Upper lobe of left lung (tissue), 6 donors: ENCODE data around the gene PODXL2. TPM values are rescaled to one million over a fixed set of nuclear protein-coding genes. Genes with fewer than 3 reads are reported as not detected.

Experiments used
- ATAC-seq, 2 donors: fragments of 200-7000 bp; cut with Tn5 transposase; one replicate each; pipeline ENCODE4 v1.9.1; 2022; ENCODE audit warnings: mild to moderate bottlenecking in 2 of 2, moderate library complexity in 2 of 2; ENCODE audit not compliant: low FRiP score in 2 of 2
- DNase-seq, 2 donors: peaks; one replicate each; pipeline ENCODE4 v3.0.0-alpha.2; 2019 to 2020
- H3K27ac ChIP-seq, 4 donors: fragments of 200-600 bp; sonication (generic); one replicate each; pipeline ENCODE4 v1.5.1; 2016 to 2019
- H3K27me3 ChIP-seq, 4 donors: fragments of 200-600 bp; sonication (generic); one replicate each; pipeline ENCODE4 v1.5.1; 2017 to 2019
- H3K36me3 ChIP-seq, 4 donors: fragments of 200-600 bp; sonication (generic); one replicate each; pipeline ENCODE4 v1.5.1; 2016 to 2019
- H3K4me1 ChIP-seq, 4 donors: fragments of 200-600 bp; sonication (generic); one replicate each; pipeline ENCODE4 v1.5.1; 2018 to 2019
- H3K4me3 ChIP-seq, 4 donors: fragments of 200-600 bp; sonication (generic); one replicate each; pipeline ENCODE4 v1.5.1; 2017 to 2019; ENCODE audit warnings: mild to moderate bottlenecking in 2 of 4, moderate library complexity in 1 of 4
- H3K9me3 ChIP-seq, 4 donors: fragments of 200-600 bp; sonication (generic); one replicate each; pipeline ENCODE4 v1.5.1; 2018 to 2019
- CTCF ChIP-seq, 6 experiments: fragments of 450-650 bp in 4 of 6; fragments of 200-600 bp in 2 of 6; sonication (generic) in 2 of 6; IDR thresholded peaks; one replicate each; pipeline ENCODE4 v1.5.1; 2016 to 2019; ENCODE audit warnings: antibody characterized with exemption in 6 of 6
- EP300 ChIP-seq, 4 donors: sonication (generic); formaldehyde crosslinking; IDR thresholded peaks; one replicate each; pipeline ENCODE4 v1.5.1; 2017; ENCODE audit warnings: antibody characterized with exemption in 4 of 4, control low read depth in 2 of 4
- POLR2A ChIP-seq, 4 donors: fragments of 450-650 bp; IDR thresholded peaks; one replicate each; pipeline ENCODE4 v1.5.1; 2016 to 2017; ENCODE audit warnings: antibody characterized with exemption in 4 of 4, mild to moderate bottlenecking in 2 of 4
- POLR2AphosphoS5 ChIP-seq, 2 donors: sonication (generic); formaldehyde crosslinking; IDR thresholded peaks; one replicate each; pipeline ENCODE4 v1.5.1; 2017; ENCODE audit warnings: antibody characterized with exemption in 2 of 2
- WGBS, 2 donors: methylation state at CpG; one replicate each; pipeline ENCODE4 v1.1.5; 2017 to 2018; 5-methylcytosine and 5-hydroxymethylcytosine counted together
- total RNA-seq, 6 donors: library from RNA; depleted of rRNA in 4 of 6; stranded (reverse); fragments of >200 nt in 4 of 6; gene quantifications; one replicate each; pipeline versions ENCODE4 v1.1.0 to v1.2.1, GENCODE V29; 2016 to 2021
- donor health status: DM: no; HTN: no; CAD: no; lungs with moderate emphysema.
- donor health status: DM: no; HTN: yes; CAD: no; lungs with severe emphysema.

Gene PODXL2
- total RNA-seq, 6 donors from 2014 or later = 1.0 to 5.1 (median 3.5) TPM

DNA sequence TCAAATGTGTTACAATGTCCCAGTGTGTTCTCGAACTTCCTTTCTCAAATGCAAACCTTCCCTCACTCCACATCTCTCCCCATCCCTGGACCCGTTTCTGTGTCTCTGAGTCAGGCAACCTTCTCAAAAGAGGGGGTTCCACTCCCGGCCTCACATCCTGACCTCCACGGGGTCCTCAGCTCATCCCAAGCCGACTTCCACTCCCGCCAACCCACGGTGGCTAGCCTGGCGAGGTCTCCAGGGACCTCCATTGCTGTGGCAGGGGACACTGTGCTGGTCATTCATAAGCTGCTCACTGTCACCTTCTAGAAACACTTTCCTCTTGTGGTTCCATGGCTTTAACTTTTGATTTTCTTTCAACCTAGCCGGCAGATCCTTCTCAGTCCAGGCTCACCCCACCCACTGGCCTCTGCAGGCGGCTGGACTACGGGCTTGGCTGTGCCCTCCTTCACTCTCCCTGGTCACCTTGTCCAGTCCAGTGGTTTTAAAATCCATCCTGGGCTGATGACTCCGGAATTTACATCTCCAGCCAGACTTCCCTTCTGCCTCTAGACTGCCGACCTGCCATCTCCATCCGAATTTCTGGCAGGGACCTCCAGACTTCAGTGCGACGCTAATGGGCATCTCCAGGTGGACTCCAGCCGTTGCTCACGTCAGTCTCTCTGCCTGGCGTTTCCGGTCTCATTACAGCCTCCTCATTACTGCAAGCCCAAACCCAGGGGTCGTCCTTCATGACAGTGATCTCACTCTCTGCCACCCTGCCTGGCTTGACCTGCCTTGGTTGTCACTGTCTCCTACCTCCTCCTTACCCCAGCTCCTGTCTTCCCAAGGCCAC is 63.7 kb downstream of the PODXL2 start:
- Histone ChIP-seq H3K9me3 (no peaks in the 10 kb centered on the region), H3K4me3 (no peak overlapping the region), H3K36me3 (peaks cover 0 to 27% (median 5%) of the 10 kb centered on the region in 4 donors), H3K27ac (no peak overlapping the region), H3K4me1 (peaks cover 15 to 26% (median 21%) of the 10 kb centered on the region in 4 donors), H3K27me3 (no peaks in the 10 kb centered on the region)
- TF ChIP-seq CTCF (IDR thresholded peaks at IDR 0.05) (no peak), POLR2AphosphoS5 (IDR thresholded peaks at IDR 0.05) (no peak), EP300 (IDR thresholded peaks at IDR 0.05) (no peak)
- WGBS, 2 donors = 89 to 90% methylated on average over 21 of the region's 21 CpGs
- ATAC-seq (no peak), DNase-seq (no peak)

DNA sequence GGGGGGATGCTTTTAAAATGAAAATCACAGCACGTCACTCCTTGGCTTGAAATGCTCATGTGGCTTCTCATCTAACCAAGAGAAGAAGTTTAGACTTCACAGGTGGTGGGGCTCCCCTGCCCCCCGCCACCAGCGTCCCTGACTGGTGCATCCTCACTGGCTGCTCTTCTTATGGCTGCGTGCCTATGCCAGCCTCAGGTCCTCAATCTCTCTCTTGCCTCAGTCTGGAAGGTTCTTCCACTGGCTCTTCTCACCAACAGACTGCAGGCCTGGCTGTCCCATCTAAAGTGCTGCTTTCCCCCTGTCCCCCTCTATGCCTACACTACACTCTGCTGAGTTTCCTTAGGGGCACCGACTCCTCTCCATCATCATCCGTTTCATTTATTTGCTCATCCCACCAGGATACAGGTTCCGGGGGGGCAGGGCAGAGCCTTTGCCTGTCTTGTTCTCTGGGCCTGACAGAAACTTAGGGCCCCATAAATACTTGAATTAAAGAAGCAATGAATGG is 64.4 kb downstream of the PODXL2 start:
- H3K27ac ChIP-seq = no peak overlapping the region
- peaks cover 0 to 27% (median 5%) of the 10 kb centered on the region in 4 donors for H3K36me3 ChIP-seq
- no peak for ATAC-seq
- H3K4me1 ChIP-seq = peaks cover 21 to 33% (median 28%) of the 10 kb centered on the region in 4 donors
- DNase-seq = no peak
- H3K4me3 ChIP-seq = no peak overlapping the region
- no peaks in the 10 kb centered on the region for H3K27me3 ChIP-seq
- 82 to 90% methylated on average over 7 of the region's 7 CpGs for WGBS, 2 donors
- no peaks in the 10 kb centered on the region for H3K9me3 ChIP-seq
- TF ChIP-seq CTCF (IDR thresholded peaks at IDR 0.05) (no peak), POLR2AphosphoS5 (IDR thresholded peaks at IDR 0.05) (no peak), EP300 (IDR thresholded peaks at IDR 0.05) (no peak), POLR2A (IDR thresholded peaks at IDR 0.05) (no peak)

- H3K9me3 ChIP-seq = no peaks in the 10 kb centered on the region
- H3K27me3 ChIP-seq = no peaks in the 10 kb centered on the region
- no peak for TF ChIP-seq POLR2A (IDR thresholded peaks at IDR 0.05)
- no peak for TF ChIP-seq POLR2AphosphoS5 (IDR thresholded peaks at IDR 0.05)
- no peak for TF ChIP-seq EP300 (IDR thresholded peaks at IDR 0.05)
- TF ChIP-seq CTCF (IDR thresholded peaks at IDR 0.05) = peak in 5 of 6 experiments; percentile 6 to 43 (median 24)
- H3K4me1 ChIP-seq = peaks cover 25 to 46% (median 32%) of the 10 kb centered on the region in 4 donors
- WGBS, 2 donors = 77 to 85% methylated on average over 11 to 17 of the region's 17 CpGs
- H3K27ac ChIP-seq = no peak overlapping the region
- DNase-seq (peak in 1 of 2 donors; percentile 73), ATAC-seq (no peak)
- H3K36me3 ChIP-seq = peaks cover 0 to 24% (median 5%) of the 10 kb centered on the region in 4 donors
- no peak overlapping the region for H3K4me3 ChIP-seq
Measured at GRCh38 chr3:127694467-127695215, 65.7 kb downstream of the PODXL2 start.

DNA sequence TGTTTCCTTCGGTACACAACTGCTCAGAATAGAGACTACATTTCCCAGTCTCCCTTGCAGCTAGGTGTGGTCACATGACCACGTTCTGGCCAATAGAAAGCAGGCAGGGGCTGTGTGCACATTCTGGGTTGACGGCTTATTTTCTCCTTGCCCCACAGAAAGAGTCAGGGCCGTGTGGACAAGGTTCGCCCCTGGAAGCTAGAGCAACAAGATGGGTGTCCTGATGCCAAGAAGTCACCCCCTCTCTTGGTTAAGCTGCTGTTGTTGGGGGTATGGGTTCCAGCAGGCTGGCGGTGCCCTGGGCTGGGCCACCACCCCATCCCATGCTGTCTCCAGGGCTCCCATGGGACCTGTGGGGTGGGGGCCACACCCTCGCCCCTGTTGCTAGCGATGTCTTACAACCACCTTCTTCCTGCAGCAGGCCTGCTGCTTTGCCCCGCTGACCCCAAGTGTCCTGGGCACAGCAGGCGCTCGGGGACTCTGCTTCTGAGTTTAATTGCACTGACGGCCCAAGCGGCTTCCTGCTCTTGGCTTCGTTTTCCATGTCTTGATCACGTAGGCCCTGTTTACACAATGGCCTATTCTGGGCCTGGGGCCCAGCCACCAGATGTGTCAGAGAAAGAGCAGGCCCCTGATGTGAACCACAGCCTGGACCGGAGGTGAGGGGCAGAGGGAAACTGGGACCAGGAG is 68.7 kb downstream of the PODXL2 start:
- 46 to 51% methylated on average over 10 to 16 of the region's 16 CpGs for WGBS, 2 donors

More for the DNA sequence above, 68.7 kb downstream of the PODXL2 start:
- Histone ChIP-seq H3K4me3 (peak overlapping the region in 1 of 4 donors; percentile 1), H3K36me3 (peaks cover 0 to 18% (median 5%) of the 10 kb centered on the region in 4 donors), H3K4me1 (peaks cover 28 to 61% (median 38%) of the 10 kb centered on the region in 4 donors), H3K27ac (peak overlapping the region; percentile 55 to 85 (median 77)), H3K27me3 (no peaks in the 10 kb centered on the region), H3K9me3 (no peaks in the 10 kb centered on the region)
- no peak for TF ChIP-seq CTCF (IDR thresholded peaks at IDR 0.05)
- TF ChIP-seq POLR2AphosphoS5 (IDR thresholded peaks at IDR 0.05) = peak in 1 of 2 donors; percentile 52
- TF ChIP-seq EP300 (IDR thresholded peaks at IDR 0.05) = no peak
- peak in 1 of 4 donors; percentile 13 for TF ChIP-seq POLR2A (IDR thresholded peaks at IDR 0.05)
- DNase-seq = peak in 1 of 2 donors; percentile 79
- peak; percentile 71 to 88 for ATAC-seq
